Left ventricle myocardium superior (tissue), 1 donor: ENCODE measurements around the gene CCDC80. TPM values are rescaled to one million over a fixed set of nuclear protein-coding genes. Genes with fewer than 3 reads are reported as not detected.
"Not testable (repeated sequence)": the region's sequence is repeated elsewhere in the genome, so short reads cannot be mapped to it uniquely, and the experiment has no call there.

Source experiments
- ATAC-seq: fragments of 200-7000 bp; cut with Tn5 transposase; one replicate; pipeline ENCODE4 v1.9.1; 2020; ENCODE audit warnings: mild to moderate bottlenecking, moderate library complexity
- DNase-seq: peaks from one replicate; pipeline ENCODE4 v3.0.0-alpha.2; 2020
- intact Hi-C: fragments of 100-400 bp; cut with micrococcal nuclease; formaldehyde crosslinking; loops from one replicate; pipeline ENCODE4 v1.11.0; 2022
- total RNA-seq: library from RNA; stranded (reverse); fragmentation: NEBNext Ultra II Directional; extraction: Animal tissue kit (Norgen Biotek cat#: 25700); gene quantifications from one replicate; pipeline ENCODE4 v1.2.1, GENCODE V29; 2021
- donor health status: DM: no; HTN: yes; CAD: no; lungs with severe emphysema.

CCDC80 gene
- total RNA-seq, 1 donor from 2014 or later: 80.0 TPM

- ATAC-seq: peak; percentile 24
- intact Hi-C loops: no loop called here
These were observed 31.2 kb upstream of the CCDC80 start for GRCh38 chr3:112671930-112672715.

GRCh38 chr3:112670824-112671223 is 29.9 kb upstream of the CCDC80 start:
- ATAC-seq (no peak), DNase-seq (no peak)
- intact Hi-C loops: no loop called here

More at GRCh38 chr3:112671930-112672715, 31.2 kb upstream of the CCDC80 start:
- DNase-seq: no peak

GRCh38 chr3:112667599-112667998 is 26.7 kb upstream of the CCDC80 start:
- no peak for ATAC-seq
- intact Hi-C loops: no loop called here
- DNase-seq: no peak

GRCh38 chr3:112665009-112665408 is 24.1 kb upstream of the CCDC80 start:
- intact Hi-C loops, ATAC-seq, DNase-seq: not testable (repeated sequence)

GRCh38 chr3:112656043-112656442 is 15.1 kb upstream of the CCDC80 start:
- intact Hi-C loops: no loop called here
- DNase-seq (no peak), ATAC-seq (no peak)

- DNase-seq (no peak), ATAC-seq (no peak)
- intact Hi-C loops: no loop called here
These were observed 14.0 kb upstream of the CCDC80 start for GRCh38 chr3:112654979-112655378.

GRCh38 chr3:112654492-112654891 is 13.5 kb upstream of the CCDC80 start:
- no peak for ATAC-seq
- intact Hi-C loops: no loop called here
- no peak for DNase-seq

- DNase-seq: peak; percentile 71
- intact Hi-C loops: no loop called here
- peak; percentile 95 for ATAC-seq
These were observed 12.9 kb upstream of the CCDC80 start for GRCh38 chr3:112653881-112654300.

- intact Hi-C loops: no loop called here
- ATAC-seq (peak; percentile 90), DNase-seq (no peak)
These were observed 12.4 kb upstream of the CCDC80 start for GRCh38 chr3:112653209-112653871.

- no peak for DNase-seq
- ATAC-seq: no peak
- intact Hi-C loops: no loop called here
These were observed 10.6 kb upstream of the CCDC80 start for GRCh38 chr3:112651516-112651915.

- intact Hi-C loops: no loop called here
- ATAC-seq: no peak
- no peak for DNase-seq
These were observed 10.1 kb upstream of the CCDC80 start for GRCh38 chr3:112651071-112651470.

- intact Hi-C loops: no loop called here
- ATAC-seq (no peak), DNase-seq (no peak)
These were observed 9.5 kb upstream of the CCDC80 start for GRCh38 chr3:112650482-112650881.

GRCh38 chr3:112649478-112649735 is 8.5 kb upstream of the CCDC80 start:
- intact Hi-C loops: no loop called here
- DNase-seq (no peak), ATAC-seq (no peak)

- intact Hi-C loops: no loop called here
- ATAC-seq (peak; percentile 61), DNase-seq (no peak)
These were observed 6.2 kb upstream of the CCDC80 start for GRCh38 chr3:112647122-112647521.

- intact Hi-C loops: no loop called here
- ATAC-seq (no peak), DNase-seq (no peak)
These were observed 5.7 kb upstream of the CCDC80 start for GRCh38 chr3:112646623-112647022.

GRCh38 chr3:112644453-112644852 is 3.5 kb upstream of the CCDC80 start:
- intact Hi-C loops: loop anchor here (5.0 kb wide), 2 partner anchors 168 to 333 kb away; partner anchors contain the start of gene CD200R1
- DNase-seq (no peak), ATAC-seq (no peak)

GRCh38 chr3:112643621-112644240 is 2.8 kb upstream of the CCDC80 start:
- DNase-seq: no peak
- intact Hi-C loops: loop anchor here (5.0 kb wide), 2 partner anchors 169 to 334 kb away; partner anchors contain the start of gene CD200R1
- no peak for ATAC-seq

GRCh38 chr3:112642912-112643506 is 2.1 kb upstream of the CCDC80 start:
- peak; percentile 83 for ATAC-seq
- intact Hi-C loops: loop anchor here (5.0 kb wide), 2 partner anchors 169 to 334 kb away; partner anchors contain the start of gene CD200R1

GRCh38 chr3:112640276-112640929 is 540 bp downstream of the CCDC80 start:
- ATAC-seq (peak; percentile 16), DNase-seq (no peak)
- intact Hi-C loops: loop anchor here (5.0 kb wide), 2 partner anchors 172 to 337 kb away; partner anchors contain the start of gene CD200R1

More at GRCh38 chr3:112642912-112643506, 2.1 kb upstream of the CCDC80 start:
- peak; percentile 78 for DNase-seq
